Measurements from ENCODE around the gene GPRIN1.
"Not testable (repeated sequence)": the region's sequence is repeated elsewhere in the genome, so short reads cannot be mapped to it uniquely, and the experiment has no call there.

The GPRIN1 gene

GRCh38 chr5:176624938-176625337, 15.0 kb upstream of the GPRIN1 start:
- DNase-seq (ENCODE audit: low read depth), result no peak

- DNase-seq (ENCODE audit: low read depth), result no peak
Observed at GRCh38 chr5:176624142-176624541, 14.2 kb upstream of the GPRIN1 start.

- DNase-seq (ENCODE audit: low read depth), result no peak
Observed at GRCh38 chr5:176621661-176622079, 11.7 kb upstream of the GPRIN1 start.

GRCh38 chr5:176620333-176620981, 10.5 kb upstream of the GPRIN1 start:
- DNase-seq (ENCODE audit: low read depth), result peak; percentile 5

GRCh38 chr5:176619569-176620332, 9.8 kb upstream of the GPRIN1 start:
- no peak for DNase-seq (ENCODE audit: low read depth)

GRCh38 chr5:176619203-176619568, 9.2 kb upstream of the GPRIN1 start:
- no peak for DNase-seq (ENCODE audit: low read depth)

- DNase-seq (ENCODE audit: low read depth), result no peak
Observed at GRCh38 chr5:176618783-176619182, 8.8 kb upstream of the GPRIN1 start.

- DNase-seq (ENCODE audit: low read depth), result no peak
Observed at GRCh38 chr5:176616511-176616910, 6.6 kb upstream of the GPRIN1 start.

- no peak for DNase-seq (ENCODE audit: low read depth)
Observed at GRCh38 chr5:176614805-176615478, 5.0 kb upstream of the GPRIN1 start.

- no peak for DNase-seq (ENCODE audit: low read depth)
Observed at GRCh38 chr5:176612855-176613254, 2.9 kb upstream of the GPRIN1 start.

GRCh38 chr5:176612008-176612407, 2.1 kb upstream of the GPRIN1 start:
- no peak for DNase-seq (ENCODE audit: low read depth)

- DNase-seq (ENCODE audit: low read depth), result peak; percentile 31
Observed at GRCh38 chr5:176611435-176611834, 1.5 kb upstream of the GPRIN1 start.

- DNase-seq (ENCODE audit: low read depth), result no peak
Observed at GRCh38 chr5:176610435-176610773, 448 bp upstream of the GPRIN1 start.

- DNase-seq (ENCODE audit: low read depth), result no peak
Observed at GRCh38 chr5:176608937-176609723, 826 bp downstream of the GPRIN1 start.

GRCh38 chr5:176608142-176608705, 1.7 kb downstream of the GPRIN1 start:
- DNase-seq (ENCODE audit: low read depth), result no peak

- DNase-seq (ENCODE audit: low read depth), result no peak
Observed at GRCh38 chr5:176606875-176607274, 3.1 kb downstream of the GPRIN1 start.

- DNase-seq (ENCODE audit: low read depth), result no peak
Observed at GRCh38 chr5:176606032-176606431, 3.9 kb downstream of the GPRIN1 start.

- DNase-seq (ENCODE audit: low read depth), result no peak
Observed at GRCh38 chr5:176603091-176603490, 6.9 kb downstream of the GPRIN1 start.

GRCh38 chr5:176601901-176602482, 8.0 kb downstream of the GPRIN1 start:
- DNase-seq (ENCODE audit: low read depth), result no peak

GRCh38 chr5:176599749-176600430, 10.1 kb downstream of the GPRIN1 start:
- DNase-seq (ENCODE audit: low read depth), result not testable (repeated sequence)
